Karpas-422 (cell line): ENCODE measurements around the gene CTU2. TPM values are rescaled to one million over a fixed set of nuclear protein-coding genes. Genes with fewer than 3 reads are reported as not detected.
A peak's percentile ranks its signal among the peaks of the same experiment; 100 is the strongest.

ENCODE experiments used
- DNase-seq: peaks from one replicate; pipeline ENCODE4 v3.0.0-alpha.2; 2015
- H2AFZ ChIP-seq: fragments of 200-600 bp; sonication (generic); 2 replicates; pipeline ENCODE4 v1.6.1; 2014; ENCODE audit warnings: antibody characterized with exemption, low read length, mixed read lengths
- H3K27ac ChIP-seq: fragments of 200-600 bp; sonication (generic); 2 replicates; pipeline ENCODE4 v1.5.1; 2014; ENCODE audit warnings: mild to moderate bottlenecking, low read length, moderate library complexity
- H3K27me3 ChIP-seq: fragments of 200-600 bp; sonication (generic); 2 replicates; pipeline ENCODE4 v1.6.1; 2014; ENCODE audit warnings: low read length, mixed read lengths
- H3K36me3 ChIP-seq: fragments of 200-600 bp; sonication (generic); 2 replicates; pipeline ENCODE4 v1.6.1; 2014; ENCODE audit warnings: low read length, mixed read lengths; ENCODE audit not compliant: insufficient read depth
- H3K4me1 ChIP-seq: fragments of 200-600 bp; sonication (generic); 2 replicates; pipeline ENCODE4 v1.6.1; 2014; ENCODE audit warnings: mild to moderate bottlenecking, low read length, mixed read lengths
- H3K4me2 ChIP-seq: fragments of 200-600 bp; sonication (generic); 2 replicates; pipeline ENCODE4 v1.6.1; 2014; ENCODE audit warnings: low read length, low read depth, mild to moderate bottlenecking; ENCODE audit not compliant: poor library complexity, severe bottlenecking
- H3K4me3 ChIP-seq: fragments of 200-600 bp; sonication (generic); 2 replicates; pipeline ENCODE4 v1.5.1; 2014; ENCODE audit warnings: mild to moderate bottlenecking, antibody characterized with exemption, low read length, mixed read lengths
- H3K79me2 ChIP-seq: fragments of 200-600 bp; sonication (generic); 2 replicates; pipeline ENCODE4 v1.6.1; 2014; ENCODE audit warnings: mild to moderate bottlenecking, low read length, mixed read lengths
- H3K9ac ChIP-seq: fragments of 200-600 bp; sonication (generic); 2 replicates; pipeline ENCODE4 v1.6.0; 2014; ENCODE audit warnings: low read length
- H3K9me2 ChIP-seq: fragments of 200-600 bp; sonication (generic), shearing (Covaris generic); replicated peaks from 2 replicates; pipeline ENCODE4 v1.6.0; 2014; ENCODE audit warnings: mild to moderate bottlenecking, low read length, moderate library complexity; ENCODE audit not compliant: insufficient read depth
- H3K9me3 ChIP-seq: fragments of 300-700, 200-600 bp; sonication (generic); 2 replicates; pipeline ENCODE4 v1.6.1; 2014; ENCODE audit warnings: low read length, mixed read lengths
- H4K20me1 ChIP-seq: fragments of 200-600 bp; sonication (generic); 2 replicates; pipeline ENCODE4 v1.6.1; 2014; ENCODE audit warnings: mild to moderate bottlenecking, antibody characterized with exemption, low read length, low read depth; ENCODE audit not compliant: insufficient read depth
- total RNA-seq: library from RNA; depleted of rRNA; stranded (reverse); fragments of >200 nt; shearing (Covaris generic); gene quantifications from 2 replicates; pipeline ENCODE4 v1.2.3, GENCODE V29; 2014; ENCODE audit warnings: low replicate concordance

Gene CTU2
- total RNA-seq, 1 experiment from 2014 or later, result 11.3 TPM

DNA sequence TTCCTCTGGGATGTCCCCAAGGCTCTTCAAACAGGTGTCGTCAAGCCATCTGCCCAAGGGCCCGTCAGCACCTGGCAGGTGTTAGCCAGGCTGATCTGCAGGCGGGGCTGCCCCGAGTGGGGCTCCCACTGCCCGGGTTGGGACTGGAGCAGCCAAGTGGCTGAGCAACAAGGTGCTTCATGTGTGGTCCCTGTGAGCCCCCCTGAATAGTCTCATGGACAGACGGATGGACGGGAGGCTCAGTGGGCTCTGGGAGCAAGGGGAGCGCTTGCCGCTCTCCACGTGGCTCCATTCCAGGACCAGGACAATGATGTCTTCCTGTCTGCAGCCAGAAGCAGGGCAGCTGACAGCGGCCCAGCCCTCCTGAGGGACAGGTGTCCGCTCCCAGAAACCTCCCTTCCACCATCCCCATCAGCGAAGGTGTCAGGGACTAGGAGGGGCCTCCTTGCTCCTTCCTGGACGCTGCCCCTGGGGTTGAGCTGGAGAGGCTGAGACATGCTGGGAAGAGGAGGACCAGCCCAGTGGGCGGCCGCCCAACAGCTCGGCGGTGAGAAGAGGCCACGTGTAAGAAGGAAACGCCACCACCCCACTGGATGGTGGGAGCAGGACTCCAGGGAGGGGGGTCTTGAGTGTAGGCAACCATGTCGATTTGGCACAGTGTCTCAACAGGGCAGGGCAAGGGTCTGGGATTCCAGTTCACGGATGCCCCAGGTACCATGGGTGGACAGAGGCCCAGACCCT is 29.6 kb upstream of the CTU2 start:
- Histone ChIP-seq H3K9me3 (no peaks in the 10 kb centered on the region), H3K36me3 (no peaks in the 10 kb centered on the region), H3K9ac (no peak overlapping the region)

DNA sequence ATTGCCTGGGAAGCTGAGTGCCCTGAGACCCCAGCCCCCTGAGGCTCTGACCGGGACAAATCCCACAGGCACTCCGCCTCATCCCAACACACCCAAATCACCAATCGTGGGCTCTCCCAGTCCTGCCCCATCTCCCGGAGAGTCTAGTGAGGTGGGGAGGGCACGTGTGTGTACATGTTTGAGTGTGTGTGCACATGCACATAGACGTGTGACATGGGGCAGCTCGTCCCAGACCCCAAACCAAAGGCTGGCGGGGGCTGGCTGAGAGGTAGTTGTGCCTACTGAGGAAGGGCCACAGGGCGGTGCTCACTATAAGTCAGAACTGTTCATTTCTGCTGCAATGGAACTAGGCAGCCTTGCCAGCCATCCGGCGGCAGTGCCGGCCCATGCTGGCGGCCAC is 28.6 kb upstream of the CTU2 start:
- Histone ChIP-seq H3K79me2 (no peaks in the 10 kb centered on the region), H3K4me2 (no peak overlapping the region), H4K20me1 (no peaks in the 10 kb centered on the region), H2AFZ (no peak overlapping the region), H3K36me3 (no peaks in the 10 kb centered on the region), H3K9me2 (no peaks in the 10 kb centered on the region), H3K4me3 (no peak overlapping the region), H3K9me3 (no peaks in the 10 kb centered on the region), H3K9ac (no peak overlapping the region), H3K27ac (no peak overlapping the region), H3K4me1 (peaks cover 20% of the 10 kb centered on the region), H3K27me3 (no peaks in the 10 kb centered on the region)
- no peak for DNase-seq

More for the DNA sequence above, 29.6 kb upstream of the CTU2 start:
- Histone ChIP-seq H3K79me2 (no peaks in the 10 kb centered on the region), H3K27ac (no peak overlapping the region), H3K4me1 (peaks cover 11% of the 10 kb centered on the region), H3K4me3 (no peak overlapping the region), H3K9me2 (no peaks in the 10 kb centered on the region), H3K4me2 (no peak overlapping the region), H4K20me1 (no peaks in the 10 kb centered on the region), H2AFZ (no peak overlapping the region), H3K27me3 (no peaks in the 10 kb centered on the region)
- no peak for DNase-seq

DNA sequence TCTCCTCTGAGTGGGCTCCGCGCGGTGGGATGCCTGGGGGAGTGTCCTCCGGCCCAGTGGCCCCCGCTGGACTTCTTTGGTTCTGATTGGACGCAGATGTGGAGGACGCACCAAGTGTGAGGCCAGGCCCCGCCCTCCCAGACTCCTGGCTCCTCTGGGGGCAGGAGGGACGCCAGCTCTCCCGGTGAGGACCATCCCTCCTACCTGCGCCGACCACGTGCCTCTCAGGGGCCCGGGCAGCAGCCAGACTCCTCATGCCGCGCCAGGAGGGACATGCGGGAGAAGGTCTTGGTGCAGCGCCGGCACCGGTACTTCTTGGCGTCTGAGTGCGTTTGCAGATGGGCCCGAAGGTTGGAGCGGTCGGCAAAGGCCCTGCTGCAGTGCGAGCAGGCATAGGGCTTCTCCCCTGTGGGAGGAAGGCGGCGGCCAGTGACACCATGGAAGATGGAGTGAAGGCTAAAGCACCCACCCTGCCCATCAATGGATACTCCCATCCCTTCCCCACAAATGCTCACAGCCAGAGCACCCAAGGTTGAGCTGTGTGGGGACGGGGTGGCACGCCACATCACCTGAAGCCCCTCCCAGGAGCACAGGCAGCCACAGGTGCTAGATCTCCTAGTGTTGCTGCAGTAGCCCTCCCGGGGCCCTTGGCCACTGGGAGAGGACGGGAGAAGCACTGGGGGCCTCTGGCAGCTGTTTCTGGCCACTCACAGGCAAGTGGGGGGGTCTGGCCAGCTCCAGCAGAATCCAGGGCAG is 27.9 kb upstream of the CTU2 start:
- H2AFZ ChIP-seq, result no peak overlapping the region
- peaks cover 20% of the 10 kb centered on the region for H3K4me1 ChIP-seq
- DNase-seq, result no peak
- H3K4me2 ChIP-seq, result no peak overlapping the region
- no peaks in the 10 kb centered on the region for H3K79me2 ChIP-seq
- no peaks in the 10 kb centered on the region for H3K9me3 ChIP-seq
- H3K36me3 ChIP-seq, result no peaks in the 10 kb centered on the region
- no peaks in the 10 kb centered on the region for H3K9me2 ChIP-seq
- no peaks in the 10 kb centered on the region for H3K27me3 ChIP-seq
- H3K4me3 ChIP-seq, result no peak overlapping the region
- H3K27ac ChIP-seq, result no peak overlapping the region
- H3K9ac ChIP-seq, result no peak overlapping the region
- H4K20me1 ChIP-seq, result no peaks in the 10 kb centered on the region

DNA sequence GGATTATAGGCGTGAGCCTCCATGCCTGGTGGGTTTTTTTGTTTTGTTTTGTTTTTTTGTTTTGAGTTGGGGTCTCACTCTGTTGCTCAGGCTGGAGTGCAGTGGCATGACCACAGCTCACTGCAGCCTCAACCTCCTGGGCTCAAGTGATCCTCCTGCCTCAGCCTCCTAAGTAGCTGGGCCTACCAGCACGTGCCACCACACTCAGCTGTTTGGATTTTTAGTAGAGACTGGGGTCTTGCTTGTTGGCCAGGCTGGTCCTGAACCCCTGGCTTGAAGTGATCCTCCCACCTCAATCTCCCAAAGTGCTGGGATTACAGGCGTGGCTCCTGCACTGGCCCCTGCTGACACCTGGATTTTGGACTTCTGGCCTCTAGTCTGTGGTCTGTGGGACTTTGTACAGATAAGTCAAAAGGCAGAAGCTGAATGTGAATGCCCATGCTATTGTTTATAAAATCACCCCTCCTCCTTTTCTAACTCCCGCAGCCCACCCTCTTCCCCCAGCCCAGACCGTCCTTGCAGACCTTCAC is 25.7 kb upstream of the CTU2 start:
- Histone ChIP-seq H3K79me2 (no peaks in the 10 kb centered on the region), H3K4me3 (no peak overlapping the region; the same call in 1 of the 2 replicates), H2AFZ (no peak overlapping the region), H3K9me3 (no peaks in the 10 kb centered on the region), H3K4me2 (peak overlapping the region; percentile 66), H3K27ac (no peak overlapping the region), H3K9ac (peak overlapping the region; percentile 64; the same call in 1 of the 2 replicates), H3K36me3 (no peaks in the 10 kb centered on the region), H3K27me3 (no peaks in the 10 kb centered on the region), H3K9me2 (no peaks in the 10 kb centered on the region), H3K4me1 (peaks cover 36% of the 10 kb centered on the region), H4K20me1 (no peaks in the 10 kb centered on the region)
- no peak for DNase-seq

DNA sequence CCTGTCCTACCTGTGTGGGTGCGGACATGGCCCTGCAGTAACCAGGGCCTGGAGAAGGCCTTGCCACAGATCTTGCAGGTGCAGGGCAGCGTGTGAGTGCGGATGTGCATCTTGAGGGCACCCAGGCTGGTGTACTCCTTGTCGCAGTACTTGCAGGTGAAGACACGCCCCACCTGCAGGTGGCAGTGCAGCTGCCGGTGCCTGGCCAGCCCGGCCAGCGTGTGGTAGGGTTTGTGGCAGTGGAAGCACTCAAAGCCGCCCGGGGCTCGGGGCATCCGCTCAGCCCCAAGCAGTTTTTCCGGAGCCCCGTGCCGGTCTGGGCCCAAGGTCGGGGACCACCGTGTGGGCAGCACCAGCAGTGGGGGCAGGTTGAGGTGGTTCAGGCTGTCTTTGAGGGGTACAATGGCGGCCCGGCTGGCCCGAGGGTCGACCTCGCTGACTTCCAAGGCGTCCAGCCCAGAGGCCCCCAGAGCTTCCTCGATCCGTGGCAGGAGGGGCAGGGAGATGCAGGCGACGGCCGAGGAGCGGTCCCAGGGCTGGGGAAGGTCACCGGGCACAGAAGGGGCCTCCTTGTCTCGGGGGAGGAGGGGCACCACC is 25.1 kb upstream of the CTU2 start:
- Histone ChIP-seq H3K9me3 (no peaks in the 10 kb centered on the region), H3K79me2 (no peaks in the 10 kb centered on the region), H3K36me3 (no peaks in the 10 kb centered on the region), H3K27ac (peak overlapping the region; percentile 78), H4K20me1 (no peaks in the 10 kb centered on the region), H3K27me3 (no peaks in the 10 kb centered on the region), H3K4me2 (peak overlapping the region; percentile 66), H3K4me3 (peak overlapping the region; percentile 50; the same call in 1 of the 2 replicates), H3K9ac (peak overlapping the region; percentile 64), H2AFZ (peak overlapping the region; percentile 69; the same call in 1 of the 2 replicates), H3K9me2 (no peaks in the 10 kb centered on the region), H3K4me1 (peaks cover 41% of the 10 kb centered on the region)
- DNase-seq, result peak; percentile 87

DNA sequence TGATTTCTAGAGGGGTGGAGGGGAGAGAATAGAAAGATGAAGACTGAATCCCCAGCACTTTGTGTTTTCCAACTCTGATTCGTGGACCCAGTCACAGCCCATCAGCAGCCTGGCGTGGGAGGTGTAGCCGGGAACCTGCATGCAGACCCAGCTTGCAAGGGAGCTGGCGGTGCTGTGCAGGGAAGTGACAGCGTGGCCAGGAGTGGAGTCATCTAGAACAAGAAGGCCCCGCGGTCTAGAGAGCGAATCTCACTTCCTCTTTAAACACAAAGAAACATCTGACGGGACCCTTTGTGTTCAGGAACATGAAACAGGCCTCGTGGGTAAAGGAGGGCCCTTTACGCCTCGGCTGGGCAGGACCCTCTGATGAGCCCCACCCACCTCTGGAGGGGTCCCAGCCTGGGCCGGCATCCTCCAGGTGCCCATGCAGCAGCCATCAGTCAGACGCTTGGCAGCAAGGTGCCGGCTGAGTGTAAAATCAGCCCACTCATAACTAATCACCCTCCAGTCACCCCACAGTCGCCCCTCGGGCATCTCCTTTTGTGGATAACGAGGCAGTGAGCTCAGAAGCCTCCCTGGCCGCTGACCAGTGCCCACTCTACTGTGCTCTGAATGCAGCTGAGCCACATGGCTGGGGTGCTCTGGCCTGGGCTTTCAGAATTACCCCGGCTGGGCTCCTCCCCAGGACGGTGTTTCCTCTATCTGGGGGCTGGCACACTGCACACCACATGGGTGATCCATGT is 24.4 kb upstream of the CTU2 start:
- H3K4me3 ChIP-seq, result peak overlapping the region; percentile 50; the same call in 1 of the 2 replicates

DNA sequence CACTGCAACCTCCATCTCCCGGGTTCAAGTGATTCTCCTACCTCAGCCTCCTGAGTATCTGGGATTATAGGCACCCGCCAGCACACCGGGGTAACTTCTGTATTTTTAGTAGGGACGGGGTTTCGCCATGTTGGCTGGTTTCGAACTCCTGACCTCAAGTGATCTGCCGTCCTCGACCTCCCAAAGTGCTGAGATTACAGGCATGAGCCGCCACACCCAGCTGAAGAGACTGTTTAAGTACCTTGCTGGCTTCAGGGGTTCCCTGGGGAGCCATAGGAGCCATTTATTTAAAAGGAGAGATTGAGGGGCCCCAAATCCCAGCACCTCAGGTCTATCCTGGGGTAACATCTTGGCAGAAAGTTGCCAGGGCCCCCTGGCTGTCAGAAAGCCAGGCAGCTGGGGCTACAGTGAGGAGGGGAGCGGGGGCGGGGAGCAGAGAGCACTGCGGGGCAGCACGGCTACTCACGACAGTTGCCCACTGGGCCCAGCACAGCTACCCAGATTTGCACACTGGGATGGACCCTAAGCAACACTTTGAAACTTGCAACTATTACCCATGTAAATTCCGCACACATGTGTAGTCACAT is 21.6 kb upstream of the CTU2 start:
- H3K36me3 ChIP-seq, result no peaks in the 10 kb centered on the region
- no peak overlapping the region for H3K4me3 ChIP-seq
- no peaks in the 10 kb centered on the region for H3K27me3 ChIP-seq

More for the DNA sequence above, 24.4 kb upstream of the CTU2 start:
- Histone ChIP-seq H3K4me1 (peaks cover 46% of the 10 kb centered on the region), H3K9ac (peak overlapping the region; percentile 64), H3K36me3 (no peaks in the 10 kb centered on the region), H3K27ac (peak overlapping the region; percentile 78), H3K9me2 (no peaks in the 10 kb centered on the region), H3K79me2 (no peaks in the 10 kb centered on the region), H2AFZ (peak overlapping the region; percentile 76), H3K9me3 (no peaks in the 10 kb centered on the region), H3K27me3 (no peaks in the 10 kb centered on the region), H3K4me2 (peak overlapping the region; percentile 66), H4K20me1 (no peaks in the 10 kb centered on the region)
- DNase-seq, result peak; percentile 94

More for the DNA sequence above, 21.6 kb upstream of the CTU2 start:
- H3K9ac ChIP-seq, result peak overlapping the region; percentile 10
- no peaks in the 10 kb centered on the region for H3K9me3 ChIP-seq
- no peaks in the 10 kb centered on the region for H3K9me2 ChIP-seq
- H4K20me1 ChIP-seq, result no peaks in the 10 kb centered on the region
- no peaks in the 10 kb centered on the region for H3K79me2 ChIP-seq
- H3K27ac ChIP-seq, result no peak overlapping the region
- peaks cover 47% of the 10 kb centered on the region for H3K4me1 ChIP-seq
- peak; percentile 52 for DNase-seq
- no peak overlapping the region for H2AFZ ChIP-seq
- H3K4me2 ChIP-seq, result peak overlapping the region; percentile 98
